ENCODE results near the gene LSM10.

GRCh38 chr1:36397378-36398230, at the start of gene LSM10:
- TF ChIP-seq CTCF (IDR thresholded peaks at IDR 0.05) (no peak), POLR2A (IDR thresholded peaks at IDR 0.05) (peak in 1 of 2 donors; percentile 79)

All from lower leg skin (tissue), 3 donors.